Activated naive CD4-positive, alpha-beta T cell treated with Interleukin-2 at 50 U/mL for 16 hours (primary cell): ENCODE data around the gene SPEM3.
"Not testable (repeated sequence)": the region's sequence is repeated elsewhere in the genome, so short reads cannot be mapped to it uniquely, and the experiment has no call there.

Experiments
- DNase-seq: peaks from one replicate; pipeline ENCODE4 v3.0.0-alpha.2; 2020

Gene SPEM3

DNA sequence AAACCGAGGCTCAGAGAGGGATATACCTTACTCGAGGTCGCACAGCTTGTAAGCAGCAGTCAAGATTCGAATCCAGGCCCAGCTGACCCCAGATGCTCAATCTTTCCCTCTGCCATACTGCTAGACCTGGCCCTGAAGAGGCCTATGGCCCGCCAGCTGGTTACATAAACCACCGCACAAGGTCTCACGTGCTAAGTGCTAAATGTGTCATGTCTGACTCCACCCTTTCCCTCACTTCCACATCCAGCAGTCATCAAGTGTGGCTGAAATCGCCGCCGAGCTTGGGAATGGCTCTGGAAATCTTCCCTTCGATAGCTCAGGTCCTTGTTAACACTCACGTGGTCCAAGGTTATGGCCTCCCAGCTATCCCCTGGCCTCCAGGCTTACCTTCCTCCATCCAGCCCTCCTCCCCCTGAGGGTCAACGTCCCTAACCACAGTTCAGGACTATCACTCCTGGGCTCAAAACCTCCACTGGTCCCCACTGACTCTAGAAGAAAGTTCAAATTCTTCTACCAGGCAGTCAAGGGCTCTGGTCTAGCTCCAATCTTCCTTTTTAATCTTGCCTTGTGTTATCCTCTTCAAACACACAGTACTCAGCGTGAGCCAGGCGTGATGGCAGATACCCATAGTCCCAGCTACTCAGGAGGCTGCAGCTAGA is 47.2 kb downstream of the SPEM3 start:
- no peak for DNase-seq

DNA sequence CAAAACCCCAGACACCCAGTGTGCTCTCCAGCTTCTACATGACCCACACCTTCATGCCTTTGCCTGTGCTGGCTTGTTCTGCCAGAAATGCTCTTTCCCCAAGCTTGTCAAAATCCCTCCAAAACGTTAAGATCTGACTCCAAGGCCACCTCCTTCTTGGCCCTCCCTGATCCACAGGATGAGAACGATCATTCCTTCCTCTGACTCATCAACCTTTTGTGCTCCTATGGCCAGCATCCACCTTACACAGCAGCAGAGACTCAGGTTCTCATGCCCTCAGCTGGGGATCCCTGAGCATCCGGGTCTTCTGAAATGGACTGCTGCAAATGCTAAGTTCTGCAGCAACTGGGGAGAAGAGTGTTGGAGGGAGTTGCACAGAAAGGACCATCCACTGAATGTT is 47.8 kb downstream of the SPEM3 start:
- no peak for DNase-seq

DNA sequence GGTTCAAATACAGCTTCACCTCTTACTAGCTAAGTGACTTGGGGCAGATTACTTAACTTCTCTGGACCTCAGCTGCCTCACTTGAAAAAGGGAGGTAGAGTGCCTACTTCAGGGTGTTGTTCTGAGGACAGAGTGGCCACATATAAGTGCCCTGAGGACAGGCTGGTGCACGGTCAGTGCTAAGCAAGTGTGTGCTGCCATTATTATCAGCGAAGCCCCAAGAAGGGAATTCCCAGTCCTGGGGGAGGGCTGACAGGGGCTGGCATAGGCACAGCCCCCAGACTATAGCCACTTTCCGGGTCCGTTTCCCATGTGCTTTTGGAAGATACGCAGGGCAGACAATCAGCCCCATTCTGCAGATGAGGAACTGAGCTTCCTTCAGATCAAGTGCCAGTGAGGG is 48.3 kb downstream of the SPEM3 start:
- no peak for DNase-seq

DNA sequence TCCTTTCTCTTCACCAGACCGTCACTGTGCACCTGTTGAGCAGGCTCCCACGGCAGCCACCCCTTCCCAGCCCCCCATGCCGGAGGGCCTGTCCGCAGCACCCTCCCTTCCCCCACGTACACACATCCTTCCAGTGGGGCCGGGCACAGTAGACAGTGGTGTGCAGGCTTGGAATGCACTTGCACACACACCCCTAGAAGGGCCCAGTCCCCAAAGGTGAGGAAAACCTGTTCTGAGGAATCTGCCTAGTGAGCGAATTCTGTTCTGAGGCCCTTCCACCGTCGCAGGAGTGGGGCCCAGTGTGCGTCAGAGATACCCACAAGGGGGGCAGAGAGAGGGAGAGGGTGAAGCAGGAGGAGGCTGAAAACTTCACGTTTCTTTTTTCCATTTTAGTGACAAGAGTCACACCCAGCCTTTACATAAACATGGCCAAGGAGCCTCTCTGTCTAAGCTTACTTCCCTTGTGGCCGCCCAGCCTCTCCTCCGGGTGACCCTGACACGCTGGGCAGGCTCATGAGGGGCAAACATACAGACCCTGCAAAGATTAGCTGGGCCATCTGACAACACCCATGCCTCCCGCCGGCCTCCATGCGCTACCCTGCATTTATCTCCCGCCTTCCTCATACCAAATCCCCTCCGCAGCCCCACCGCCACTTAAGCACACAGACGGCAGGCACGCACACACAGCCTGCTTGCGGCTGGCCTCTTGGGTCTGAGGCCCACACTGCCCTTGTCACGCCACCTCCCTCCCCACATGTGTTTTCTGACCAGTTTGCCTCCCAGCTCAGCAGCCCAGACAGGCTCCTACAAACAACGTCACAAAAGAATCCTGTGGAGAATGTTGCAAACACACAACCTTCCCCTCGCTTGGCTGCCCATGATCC is 49.0 kb downstream of the SPEM3 start:
- DNase-seq: no peak

DNA sequence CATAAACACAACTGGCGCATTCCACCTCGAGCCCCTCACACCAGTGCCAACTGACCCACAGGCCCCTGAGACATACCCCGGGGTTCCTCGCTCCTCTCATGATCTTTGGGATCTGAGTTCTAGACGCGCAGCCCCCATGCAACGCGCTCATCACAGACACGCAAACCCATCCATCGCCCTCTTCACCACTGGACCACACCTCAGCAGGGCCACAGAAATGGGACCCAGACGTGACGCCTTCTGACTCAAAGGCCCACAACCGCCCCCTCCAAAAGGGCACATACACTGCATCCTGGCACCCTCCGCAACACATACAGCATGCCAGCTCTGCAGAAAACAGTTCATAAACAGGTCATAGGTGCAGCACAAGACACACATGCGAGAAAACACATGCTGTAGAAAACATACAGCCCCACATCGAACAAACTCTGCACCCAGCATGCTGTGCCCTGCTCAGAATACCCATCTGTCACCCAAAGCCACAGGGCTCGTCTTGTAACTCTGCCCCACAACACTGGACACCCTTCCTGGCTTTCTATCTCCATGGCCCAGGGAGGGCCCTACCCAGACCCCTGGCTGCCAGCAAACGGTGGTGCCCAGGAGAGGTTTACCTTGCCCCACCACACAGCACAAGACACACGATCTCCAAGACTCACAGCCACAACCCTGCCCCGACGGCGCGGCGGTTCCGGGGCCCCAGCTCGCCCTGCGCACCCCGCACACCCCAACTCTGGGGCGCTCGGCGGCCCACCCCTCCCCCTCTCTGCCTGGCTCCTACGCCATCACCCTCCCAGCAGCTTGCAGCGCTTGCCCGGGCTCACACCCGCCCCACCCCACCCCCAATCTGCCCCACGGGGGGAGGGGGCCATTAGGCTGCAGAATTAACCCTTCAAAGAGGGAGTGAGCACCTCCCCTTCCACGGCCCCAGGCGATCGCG is 49.9 kb downstream of the SPEM3 start:
- DNase-seq: peak; percentile 61

DNA sequence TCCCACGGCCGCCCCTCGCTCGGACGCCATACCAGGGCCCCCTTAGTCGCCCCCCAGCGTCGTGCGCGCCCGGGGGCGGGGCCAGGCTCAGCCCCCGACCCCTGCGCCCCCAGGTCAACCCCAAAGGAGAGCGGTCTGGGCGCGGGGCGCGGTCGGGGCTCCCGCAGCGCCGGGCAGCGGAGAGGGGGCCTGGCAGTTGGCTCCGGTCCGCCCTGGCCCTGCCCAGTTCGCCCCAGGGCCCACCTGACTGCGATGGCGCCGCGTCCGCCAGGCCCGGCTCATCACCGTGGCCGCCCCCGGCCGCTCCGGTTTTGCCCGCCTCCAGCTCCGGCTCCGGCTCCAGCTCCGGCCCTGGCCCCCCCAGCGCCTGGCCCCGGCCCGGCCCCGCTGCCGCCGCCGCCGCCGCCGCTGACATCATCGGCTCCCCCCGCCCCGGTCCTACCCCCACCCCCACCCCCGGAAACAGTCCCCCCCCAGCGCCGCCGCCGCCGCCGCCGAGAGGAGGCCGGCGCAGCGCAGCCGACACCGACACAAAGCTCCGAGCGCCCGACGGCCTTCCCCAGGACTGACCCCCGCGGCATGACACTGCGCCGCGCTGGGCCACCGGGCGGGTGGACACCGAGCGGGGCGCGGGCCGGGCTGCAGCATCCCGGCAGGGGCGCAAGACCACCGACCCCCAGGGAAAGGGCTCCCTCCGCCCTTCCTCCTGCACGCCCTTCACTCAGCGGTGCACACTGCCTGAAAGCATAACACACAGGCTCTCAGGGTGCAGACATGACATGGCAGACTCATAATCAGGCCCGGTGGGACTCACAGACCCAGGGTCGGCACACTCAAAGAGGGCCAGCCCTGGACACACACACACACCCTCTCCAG is 50.8 kb downstream of the SPEM3 start, which contains the start of gene ZBTB4:
Gene ZBTB4, minus strand, starts transcription at position 419 of the 876 bp plus-strand sequence. CDS start 12,830 bp downstream, outside the sequence.
- peak; percentile 64 for DNase-seq

DNA sequence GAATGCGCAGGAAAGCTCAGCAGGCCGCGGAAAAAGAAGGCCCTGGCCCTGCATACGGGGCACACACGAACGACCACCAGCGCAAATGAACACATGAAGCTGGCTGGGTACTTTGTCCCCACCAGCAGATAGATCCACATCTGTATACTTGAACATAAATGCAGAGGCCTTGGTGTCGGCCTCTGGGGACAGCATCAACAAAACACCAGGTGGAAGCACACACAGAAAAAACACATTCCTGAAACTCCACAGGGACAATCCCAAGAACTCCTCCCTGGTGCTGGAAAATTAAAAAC is 51.4 kb downstream of the SPEM3 start:
- DNase-seq: no peak

DNA sequence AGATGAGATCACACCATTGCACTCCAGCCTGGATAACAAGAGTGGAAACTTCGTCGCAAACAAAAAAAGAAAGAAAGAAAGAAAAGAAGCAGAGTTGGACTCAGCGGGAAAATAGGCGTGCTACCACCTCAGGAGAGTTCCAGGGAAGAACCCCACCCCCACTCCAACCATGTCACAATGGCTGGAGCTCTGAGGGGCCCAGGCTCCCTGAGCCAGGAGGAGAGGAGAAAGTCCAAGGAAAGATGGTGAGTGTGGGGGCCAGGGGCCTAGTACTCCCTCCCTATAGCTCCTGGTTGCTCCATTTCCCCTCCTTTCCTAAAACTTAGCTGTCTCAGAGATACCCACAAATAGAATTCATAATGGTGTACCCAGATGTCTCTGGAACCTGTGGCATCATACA is 52.6 kb downstream of the SPEM3 start, which contains the start of gene SLC35G6:
Gene SLC35G6, plus strand, starts transcription at position 172 of the 400 bp plus-strand sequence. Its CDS starts 71 bp downstream, at position 243.
- DNase-seq: not testable (repeated sequence)

DNA sequence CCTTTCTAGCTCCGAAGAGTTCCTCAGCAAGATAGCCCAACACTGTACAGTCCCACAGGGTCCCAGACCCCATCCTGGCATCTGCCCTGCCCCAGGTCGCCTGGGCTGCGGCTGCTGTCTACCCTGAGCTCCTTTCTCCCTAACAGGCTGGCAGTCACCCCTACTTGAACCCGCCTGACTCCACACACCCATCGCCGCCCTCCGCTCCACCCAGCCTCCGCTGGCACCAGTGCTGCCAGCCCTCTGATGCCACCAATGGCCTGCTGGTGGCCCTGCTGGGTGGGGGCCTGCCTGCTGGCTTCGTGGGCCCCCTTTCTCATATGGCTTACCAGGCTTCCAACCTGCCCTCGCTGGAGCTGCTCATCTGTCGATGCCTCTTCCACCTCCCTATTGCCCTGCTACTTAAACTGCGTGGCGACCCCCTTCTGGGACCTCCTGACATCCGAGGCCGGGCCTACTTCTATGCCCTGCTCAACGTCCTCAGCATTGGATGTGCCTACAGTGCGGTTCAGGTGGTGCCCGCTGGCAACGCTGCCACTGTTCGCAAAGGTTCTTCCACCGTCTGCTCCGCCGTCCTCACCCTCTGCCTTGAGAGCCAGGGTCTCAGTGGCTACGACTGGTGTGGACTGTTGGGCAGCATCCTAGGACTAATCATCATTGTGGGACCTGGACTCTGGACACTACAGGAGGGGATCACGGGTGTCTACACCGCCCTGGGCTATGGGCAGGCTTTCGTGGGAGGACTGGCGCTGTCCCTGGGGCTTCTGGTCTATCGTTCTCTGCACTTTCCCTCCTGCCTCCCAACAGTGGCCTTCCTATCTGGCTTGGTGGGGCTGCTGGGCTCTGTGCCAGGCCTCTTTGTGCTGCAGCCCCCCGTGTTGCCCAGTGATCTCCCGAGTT is 53.4 kb downstream of the SPEM3 start:
- DNase-seq: not testable (repeated sequence)
